Left renal pelvis (tissue), 4 donors: ENCODE data around the gene PCDHGA9. TPM values are rescaled to one million over a fixed set of nuclear protein-coding genes. Genes with fewer than 3 reads are reported as not detected.
"Not testable (repeated sequence)": the region's sequence is repeated elsewhere in the genome, so short reads cannot be mapped to it uniquely, and the experiment has no call there.

Experiments
- DNase-seq, 4 donors: peaks; one replicate each; pipeline ENCODE4 v3.0.0-alpha.2; 2013; ENCODE audit warnings: low read depth in 4 of 4, low spot score in 3 of 4
- polyA plus RNA-seq, 4 donors: library from polyadenylated mRNA; unstranded; fragments of 120-200 nt; gene quantifications; one replicate each; pipeline ENCODE4 v1.2.1, GENCODE V29; 2013; ENCODE audit not compliant: insufficient read length in 4 of 4

The PCDHGA9 gene
- 10 to 100 TPM in 1 of 4 donors, 1 to 10 TPM in 3; 4.9 to 10.1 (median 6.6) TPM for polyA plus RNA-seq

GRCh38 chr5:141402553-141403243, at the start of gene PCDHGA9:
Gene PCDHGA9, plus strand, starts transcription at chr5:141402778. Its CDS starts 175 bp downstream, at chr5:141402953.
- DNase-seq: no peak

GRCh38 chr5:141354900-141355469, 47.6 kb upstream of the PCDHGA9 start, which contains the start of gene PCDHGA4:
Gene PCDHGA4, plus strand, starts transcription at chr5:141355021. Its CDS starts 87 bp downstream, at chr5:141355108.
- no peak for DNase-seq

- no peak for DNase-seq
Observed at GRCh38 chr5:141355641-141356040, 46.9 kb upstream of the PCDHGA9 start.

GRCh38 chr5:141356133-141356532, 46.4 kb upstream of the PCDHGA9 start:
- no peak for DNase-seq

GRCh38 chr5:141356950-141357349, 45.6 kb upstream of the PCDHGA9 start:
- no peak for DNase-seq

GRCh38 chr5:141359790-141360426, 42.7 kb upstream of the PCDHGA9 start, which contains the start of gene PCDHGB2:
Gene PCDHGB2, plus strand, starts transcription at chr5:141359994. Its CDS starts 142 bp downstream, at chr5:141360136.
- DNase-seq: no peak

- no peak for DNase-seq
Observed at GRCh38 chr5:141360685-141361084, 41.9 kb upstream of the PCDHGA9 start.

- no peak for DNase-seq
Observed at GRCh38 chr5:141362719-141363118, 39.9 kb upstream of the PCDHGA9 start.

GRCh38 chr5:141363952-141364660, 38.5 kb upstream of the PCDHGA9 start, which contains the start of gene PCDHGA5:
Gene PCDHGA5, plus strand, starts transcription at chr5:141364162. Its CDS starts 169 bp downstream, at chr5:141364331.
- no peak for DNase-seq

- DNase-seq: no peak
Observed at GRCh38 chr5:141366016-141366896, 36.3 kb upstream of the PCDHGA9 start.

GRCh38 chr5:141369994-141370848, 32.4 kb upstream of the PCDHGA9 start, which contains the start of gene PCDHGB3:
Gene PCDHGB3, plus strand, starts transcription at chr5:141370242. Its CDS starts 153 bp downstream, at chr5:141370395.
- no peak for DNase-seq

- no peak for DNase-seq
Observed at GRCh38 chr5:141371572-141372475, 30.8 kb upstream of the PCDHGA9 start.

GRCh38 chr5:141373673-141374317, 28.8 kb upstream of the PCDHGA9 start, which contains the start of gene PCDHGA6:
Gene PCDHGA6, plus strand, starts transcription at chr5:141373891. Its CDS starts 193 bp downstream, at chr5:141374084.
- no peak for DNase-seq

GRCh38 chr5:141374627-141375026, 28.0 kb upstream of the PCDHGA9 start:
- DNase-seq: no peak

- not testable (repeated sequence) for DNase-seq
Observed at GRCh38 chr5:141375444-141376155, 27.0 kb upstream of the PCDHGA9 start.
